ENCODE measurements around the gene KDM3B. TPM values are rescaled to one million over a fixed set of nuclear protein-coding genes. Genes with fewer than 3 reads are reported as not detected.

KDM3B gene
- total and polyA plus RNA-seq, 9 of the 15 experiments (the other 6 are each of a cell fraction or from before 2014, with no cell fraction given): 13.8 to 62.8 (median 41.9) TPM

- TF ChIP-seq, protein P1, sequence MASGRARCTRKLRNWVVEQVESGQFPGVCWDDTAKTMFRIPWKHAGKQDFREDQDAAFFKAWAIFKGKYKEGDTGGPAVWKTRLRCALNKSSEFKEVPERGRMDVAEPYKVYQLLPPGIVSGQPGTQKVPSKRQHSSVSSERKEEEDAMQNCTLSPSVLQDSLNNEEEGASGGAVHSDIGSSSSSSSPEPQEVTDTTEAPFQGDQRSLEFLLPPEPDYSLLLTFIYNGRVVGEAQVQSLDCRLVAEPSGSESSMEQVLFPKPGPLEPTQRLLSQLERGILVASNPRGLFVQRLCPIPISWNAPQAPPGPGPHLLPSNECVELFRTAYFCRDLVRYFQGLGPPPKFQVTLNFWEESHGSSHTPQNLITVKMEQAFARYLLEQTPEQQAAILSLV (tag; IDR thresholded peaks at IDR 0.05): no peak
- TF ChIP-seq THAP7 (CRISPR knock-in tag; IDR thresholded peaks at IDR 0.05) (peak; percentile 42; the same call in 1 of the 2 replicates), RFX1 (IDR thresholded peaks at IDR 0.05) (no peak), ETV5 (CRISPR knock-in tag; IDR thresholded peaks at IDR 0.05; ENCODE audit: low read depth) (peak; percentile 77; the same call in 1 of the 2 replicates), YY1 (IDR thresholded peaks at IDR 0.05; ENCODE audit: borderline replicate concordance in 1 of 3, control insufficient read depth in 1 of 3, extremely low read depth in 1 of 3, insufficient read depth in 3 of 3, insufficient read length in 1 of 3, insufficient replicate concordance in 2 of 3, low read depth in 1 of 3, low read length in 2 of 3) (peak in 2 of 3 experiments; percentile 72 to 73), GTF2E2 (tag; IDR thresholded peaks at IDR 0.05) (peak; percentile 91), POLR2A (conservative IDR thresholded peaks at IDR 0.05) (peak; percentile 99), NELFE (IDR thresholded peaks at IDR 0.05; ENCODE audit: insufficient read depth, insufficient read length) (peak; percentile 98), DMBX1 (CRISPR knock-in tag; IDR thresholded peaks at IDR 0.05; ENCODE audit: borderline replicate concordance) (peak; percentile 18; the same call in 1 of the 2 replicates), RBBP5 (IDR thresholded peaks at IDR 0.05; ENCODE audit: borderline replicate concordance, insufficient read depth, low read length, poor library complexity, severe bottlenecking) (peak; percentile 65), PTBP1 (IDR thresholded peaks at IDR 0.05; ENCODE audit: low read depth, low read length) (no peak), SP2 (IDR thresholded peaks at IDR 0.05; ENCODE audit: extremely low read depth, low read depth, low read length, poor library complexity, severe bottlenecking) (no peak), ZNF431 (CRISPR knock-in tag; IDR thresholded peaks at IDR 0.05) (peak; percentile 67; the same call in 1 of the 2 replicates), PCBP1 (IDR thresholded peaks at IDR 0.05; ENCODE audit: low read depth, low read length, poor library complexity, severe bottlenecking) (peak; percentile 99), ZNF699 (CRISPR knock-in tag; IDR thresholded peaks at IDR 0.05; ENCODE audit: insufficient replicate concordance) (no peak), NR2C1 (IDR thresholded peaks at IDR 0.05) (0 out of 2 replicates have a peak, but pooled peaks have one; percentile 24), NR2C1 (tag; IDR thresholded peaks at IDR 0.05) (no peak), MYBL2 (IDR thresholded peaks at IDR 0.05; ENCODE audit: low read depth) (no peak), MYBL2 (CRISPR knock-in tag; IDR thresholded peaks at IDR 0.05; ENCODE audit: borderline replicate concordance) (no peak), ZFPM2 (CRISPR knock-in tag; IDR thresholded peaks at IDR 0.05) (no peak), SMARCE1 (IDR thresholded peaks at IDR 0.05) (no peak)
- TF ChIP-seq, protein P2, sequence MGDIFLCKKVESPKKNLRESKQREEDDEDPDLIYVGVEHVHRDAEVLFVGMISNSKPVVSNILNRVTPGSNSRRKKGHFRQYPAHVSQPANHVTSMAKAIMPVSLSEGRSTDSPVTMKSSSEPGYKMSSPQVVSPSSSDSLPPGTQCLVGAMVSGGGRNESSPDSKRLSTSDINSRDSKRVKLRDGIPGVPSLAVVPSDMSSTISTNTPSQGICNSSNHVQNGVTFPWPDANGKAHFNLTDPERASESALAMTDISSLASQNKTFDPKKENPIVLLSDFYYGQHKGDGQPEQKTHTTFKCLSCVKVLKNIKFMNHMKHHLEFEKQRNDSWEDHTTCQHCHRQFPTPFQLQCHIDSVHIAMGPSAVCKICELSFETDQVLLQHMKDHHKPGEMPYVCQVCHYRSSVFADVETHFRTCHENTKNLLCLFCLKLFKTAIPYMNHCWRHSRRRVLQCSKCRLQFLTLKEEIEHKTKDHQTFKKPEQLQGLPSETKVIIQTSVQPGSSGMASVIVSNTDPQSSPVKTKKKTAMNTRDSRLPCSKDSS (IDR thresholded peaks at IDR 0.05; ENCODE audit: low read depth, partially characterized antibody): no peak
- TF ChIP-seq, protein P3, sequence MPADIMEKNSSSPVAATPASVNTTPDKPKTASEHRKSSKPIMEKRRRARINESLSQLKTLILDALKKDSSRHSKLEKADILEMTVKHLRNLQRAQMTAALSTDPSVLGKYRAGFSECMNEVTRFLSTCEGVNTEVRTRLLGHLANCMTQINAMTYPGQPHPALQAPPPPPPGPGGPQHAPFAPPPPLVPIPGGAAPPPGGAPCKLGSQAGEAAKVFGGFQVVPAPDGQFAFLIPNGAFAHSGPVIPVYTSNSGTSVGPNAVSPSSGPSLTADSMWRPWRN (IDR thresholded peaks at IDR 0.05; ENCODE audit: low read depth): no peak
Observed at GRCh38 chr5:138337685-138338410, 14.6 kb upstream of the KDM3B start, which contains the start of gene FAM53C (continued).
